OCI-M2 (cell line): ENCODE measurements around the gene ANAPC2.

Experiments used
- DNase-seq: peaks from one replicate; lab custom pipeline; 2025; ENCODE audit not compliant: unreplicated experiment; lab: John Stamatoyannopoulos, UW

ANAPC2 gene

GRCh38 chr9:137216188-137216965 is 28.0 kb upstream of the ANAPC2 start:
- DNase-seq: no peak

DNA sequence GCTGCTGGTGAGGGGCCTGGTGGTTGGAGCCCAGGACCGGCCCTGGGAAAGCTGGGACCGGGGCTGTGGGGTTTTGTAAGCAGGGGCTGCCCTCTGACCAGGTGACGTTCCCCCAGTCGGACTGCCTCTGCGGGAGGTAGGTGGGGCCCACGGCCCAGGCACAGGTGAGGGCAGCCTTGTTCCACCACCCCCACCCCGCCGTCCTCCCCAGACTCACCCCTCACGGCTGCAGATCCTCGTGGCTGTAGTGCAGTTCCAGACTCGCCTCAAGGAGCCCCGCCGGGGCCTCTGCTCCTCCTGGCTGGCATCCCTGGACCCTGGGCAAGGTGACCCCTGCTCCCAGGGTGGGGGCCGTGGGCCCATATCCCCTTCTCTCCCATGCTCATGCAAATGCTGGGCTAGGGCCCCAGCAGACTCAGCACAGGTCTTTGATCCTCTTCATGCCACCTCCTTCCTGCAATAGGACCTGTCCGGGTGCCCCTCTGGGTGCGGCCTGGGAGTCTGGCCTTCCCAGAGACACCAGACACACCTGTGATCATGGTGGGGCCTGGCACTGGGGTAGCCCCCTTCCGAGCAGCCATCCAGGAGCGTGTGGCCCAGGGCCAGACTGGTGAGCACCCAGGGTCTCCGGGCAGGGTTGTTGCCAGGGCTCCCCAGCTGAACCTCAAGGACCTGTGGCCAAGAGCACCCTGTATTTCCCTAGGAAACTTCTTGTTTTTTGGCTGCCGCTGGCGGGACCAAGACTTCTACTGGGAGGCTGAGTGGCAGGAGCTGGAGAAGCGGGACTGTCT is 27.0 kb upstream of the ANAPC2 start:
- no peak for DNase-seq

DNA sequence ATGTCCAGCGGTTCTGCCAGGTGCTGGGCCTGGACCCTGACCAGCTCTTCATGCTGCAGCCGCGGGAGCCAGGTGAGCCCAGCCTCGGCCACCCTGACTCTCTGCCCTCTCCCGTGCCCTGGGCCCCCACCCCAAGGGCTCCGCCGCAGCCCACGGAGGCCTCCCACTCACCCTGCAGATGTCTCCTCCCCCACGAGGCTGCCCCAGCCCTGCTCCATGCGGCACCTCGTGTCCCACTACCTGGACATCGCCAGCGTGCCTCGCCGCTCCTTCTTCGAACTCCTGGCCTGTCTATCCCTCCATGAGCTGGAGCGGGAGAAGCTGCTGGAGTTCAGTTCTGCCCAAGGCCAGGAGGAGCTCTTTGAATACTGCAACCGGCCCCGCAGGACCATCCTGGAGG is 26.3 kb upstream of the ANAPC2 start:
- no peak for DNase-seq

- DNase-seq: no peak
These were observed 25.1 kb upstream of the ANAPC2 start for GRCh38 chr9:137213160-137214060.

DNA sequence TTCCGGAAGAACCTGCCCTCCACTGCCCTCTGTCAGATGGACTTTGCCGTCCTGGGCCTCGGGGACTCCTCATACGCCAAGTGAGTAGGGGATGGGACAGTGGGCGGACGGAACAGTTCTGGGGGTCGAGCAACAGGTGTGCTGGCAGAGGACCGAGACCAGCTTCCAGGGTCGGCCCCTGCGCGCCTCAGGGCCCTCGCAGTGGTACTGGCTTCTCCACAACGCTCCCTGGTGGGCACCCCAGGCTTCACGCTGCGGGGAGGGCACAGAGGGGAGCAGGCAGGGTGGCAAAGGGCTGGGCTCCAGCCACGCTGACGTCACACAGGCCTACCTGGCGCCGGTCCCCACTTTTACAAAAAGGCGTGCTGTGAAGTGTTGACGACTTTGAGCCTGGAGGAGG is 24.2 kb upstream of the ANAPC2 start:
- DNase-seq: no peak

GRCh38 chr9:137211532-137211931 is 23.2 kb upstream of the ANAPC2 start:
- no peak for DNase-seq

GRCh38 chr9:137206602-137207001 is 18.2 kb upstream of the ANAPC2 start:
- no peak for DNase-seq

DNA sequence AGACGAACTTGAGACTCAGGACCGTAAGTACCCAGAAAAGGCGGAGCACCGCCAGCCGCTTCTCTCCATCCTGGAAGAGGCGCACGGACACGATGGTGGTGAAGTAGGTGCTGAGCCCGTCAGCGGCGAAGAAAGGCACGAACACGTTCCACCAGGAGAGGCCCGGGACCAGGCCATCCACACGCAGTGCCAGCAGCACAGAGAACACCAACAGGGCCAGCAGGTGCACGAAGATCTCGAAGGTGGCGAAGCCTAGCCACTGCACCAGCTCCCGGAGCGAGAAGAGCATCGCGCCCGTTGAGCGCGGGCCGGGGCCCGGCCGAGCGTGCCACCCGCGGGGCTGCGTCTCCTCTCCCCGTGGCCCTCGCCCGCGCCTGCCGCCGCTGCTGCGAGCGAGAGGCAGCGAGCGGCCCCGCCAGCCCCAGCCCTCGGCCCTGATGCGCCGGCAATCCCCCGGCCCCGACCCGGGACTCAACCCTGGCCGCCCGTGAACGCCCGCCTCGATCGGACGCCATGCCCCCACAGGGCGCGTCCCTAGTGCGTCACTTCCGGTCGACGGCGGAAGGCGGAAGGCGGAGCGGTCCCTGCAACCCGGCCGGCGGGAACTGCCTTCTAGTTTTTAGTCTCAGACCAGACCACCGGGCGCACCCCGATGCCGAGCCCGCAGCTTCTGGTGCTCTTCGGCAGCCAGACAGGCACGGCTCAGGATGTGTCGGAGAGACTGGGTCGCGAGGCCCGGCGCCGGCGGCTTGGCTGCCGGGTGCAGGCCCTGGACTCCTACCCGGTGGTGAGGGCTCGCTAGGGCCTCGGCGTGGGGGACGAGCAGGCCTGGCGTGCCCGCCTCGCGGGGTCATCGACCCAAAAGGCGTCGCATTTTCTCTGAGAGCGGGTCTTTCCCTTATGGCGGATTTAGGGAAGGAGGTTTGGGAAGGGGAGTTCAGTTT is 17.0 kb upstream of the ANAPC2 start, which contains the start of the genes NDOR1 and TMEM203:
Gene NDOR1 (plus strand): TSS at position 575 of the 944 bp plus-strand sequence. CDS start 78 bp downstream, at position 653.
Gene TMEM203 (minus strand): TSS at position 523 of the 944 bp plus-strand sequence. CDS start 234 bp downstream, at position 289.
- no peak for DNase-seq

- no peak for DNase-seq
These were observed 16.4 kb upstream of the ANAPC2 start for GRCh38 chr9:137204731-137205125.

DNA sequence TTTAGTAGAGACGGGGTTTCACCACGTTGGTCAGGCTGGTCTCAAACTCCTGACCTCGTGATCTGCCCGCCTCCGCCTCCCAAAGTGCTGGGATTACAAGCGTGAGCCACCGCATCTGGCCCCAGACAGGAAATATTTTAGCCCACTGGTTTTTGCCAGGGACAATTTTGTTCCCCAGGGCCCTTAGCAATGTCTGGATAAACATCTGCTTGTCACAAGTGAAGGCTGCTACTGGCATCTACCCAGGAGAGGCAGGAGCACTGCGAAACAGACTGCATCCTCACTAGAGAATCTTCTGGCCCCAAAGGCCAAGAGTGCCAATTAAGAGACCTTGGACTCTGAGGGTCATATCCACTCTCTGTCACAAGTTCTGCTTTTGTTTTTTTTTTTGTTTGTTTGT is 14.6 kb upstream of the ANAPC2 start:
- no peak for DNase-seq

DNA sequence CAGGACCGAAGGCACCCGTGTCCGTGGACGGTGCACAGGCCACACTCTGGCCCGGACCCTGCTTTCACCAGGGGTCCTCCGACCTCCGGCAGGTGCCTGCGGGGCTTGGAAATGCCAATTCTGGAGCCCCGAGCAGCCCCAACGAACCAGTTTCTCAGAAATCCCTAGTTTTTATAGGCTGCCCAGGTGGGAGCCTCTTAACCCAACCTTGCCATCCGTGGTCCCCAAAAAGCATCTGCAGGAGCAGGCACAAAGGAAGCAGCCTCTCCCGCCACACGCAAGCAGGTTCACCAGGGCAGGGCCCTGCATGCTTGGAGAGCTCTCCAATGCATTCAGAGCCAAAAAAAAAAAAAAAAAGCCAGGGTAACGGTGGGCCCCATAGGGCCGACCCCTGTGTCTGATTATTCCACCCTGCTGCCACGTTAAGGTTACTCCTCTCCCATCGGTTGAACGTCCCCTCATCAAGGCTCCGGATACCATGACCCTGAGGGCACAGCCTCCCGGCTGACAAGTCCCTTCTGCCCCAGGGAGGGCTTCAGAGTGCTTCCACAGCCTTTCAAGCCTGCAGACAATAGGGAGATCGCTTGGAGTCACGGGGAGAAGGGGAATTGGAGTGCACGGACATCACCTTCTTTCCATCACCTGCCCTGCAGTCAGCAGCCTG is 13.0 kb upstream of the ANAPC2 start:
- no peak for DNase-seq

DNA sequence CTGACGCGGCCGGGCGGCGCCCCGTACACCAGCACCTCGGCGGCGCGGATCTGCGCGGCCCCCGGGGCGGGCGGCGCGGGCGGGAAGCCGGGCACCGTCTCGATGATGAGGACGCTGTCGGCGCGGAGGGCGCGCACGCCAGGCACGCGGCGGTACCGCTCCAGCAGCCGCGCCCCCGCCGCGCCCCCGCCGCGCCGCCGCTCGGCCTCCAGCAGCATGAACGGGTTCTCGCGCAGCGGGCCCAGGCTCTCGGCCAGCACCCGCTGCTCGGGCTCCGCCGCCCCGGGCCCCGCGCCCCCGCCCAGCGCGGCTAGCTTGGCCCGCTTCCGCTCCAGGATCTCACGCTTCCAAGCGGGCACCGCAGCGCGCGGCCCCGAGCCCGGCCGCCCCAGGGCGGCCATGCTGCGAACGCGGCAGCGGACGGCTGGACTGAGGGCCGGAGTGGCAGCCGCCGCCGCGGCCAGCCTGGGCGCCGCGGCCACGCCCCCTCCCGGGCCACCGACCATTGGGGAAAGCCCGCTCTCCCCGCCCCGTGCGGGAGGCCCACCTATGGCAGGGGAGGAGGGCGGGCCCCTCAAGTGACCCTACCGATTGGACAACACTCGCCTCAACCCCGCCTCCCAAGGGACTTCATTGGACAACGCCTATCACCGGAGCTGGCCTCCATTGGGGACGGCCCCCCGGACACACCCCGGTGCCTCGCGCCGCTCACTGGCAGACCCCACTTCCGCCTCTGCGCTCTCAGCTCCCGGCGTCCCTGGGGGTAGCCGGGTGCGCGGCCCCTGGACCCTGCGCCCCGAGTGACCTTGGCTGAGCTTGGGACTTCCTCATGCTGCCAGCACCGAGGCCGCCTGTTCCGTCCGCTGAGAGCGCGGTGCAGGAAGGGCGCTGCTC is 12.2 kb upstream of the ANAPC2 start, which contains the start of gene TPRN:
Gene TPRN (minus strand): TSS at position 431 of the 894 bp plus-strand sequence. CDS start 30 bp downstream, at position 401.
- peak; percentile 93 for DNase-seq

DNA sequence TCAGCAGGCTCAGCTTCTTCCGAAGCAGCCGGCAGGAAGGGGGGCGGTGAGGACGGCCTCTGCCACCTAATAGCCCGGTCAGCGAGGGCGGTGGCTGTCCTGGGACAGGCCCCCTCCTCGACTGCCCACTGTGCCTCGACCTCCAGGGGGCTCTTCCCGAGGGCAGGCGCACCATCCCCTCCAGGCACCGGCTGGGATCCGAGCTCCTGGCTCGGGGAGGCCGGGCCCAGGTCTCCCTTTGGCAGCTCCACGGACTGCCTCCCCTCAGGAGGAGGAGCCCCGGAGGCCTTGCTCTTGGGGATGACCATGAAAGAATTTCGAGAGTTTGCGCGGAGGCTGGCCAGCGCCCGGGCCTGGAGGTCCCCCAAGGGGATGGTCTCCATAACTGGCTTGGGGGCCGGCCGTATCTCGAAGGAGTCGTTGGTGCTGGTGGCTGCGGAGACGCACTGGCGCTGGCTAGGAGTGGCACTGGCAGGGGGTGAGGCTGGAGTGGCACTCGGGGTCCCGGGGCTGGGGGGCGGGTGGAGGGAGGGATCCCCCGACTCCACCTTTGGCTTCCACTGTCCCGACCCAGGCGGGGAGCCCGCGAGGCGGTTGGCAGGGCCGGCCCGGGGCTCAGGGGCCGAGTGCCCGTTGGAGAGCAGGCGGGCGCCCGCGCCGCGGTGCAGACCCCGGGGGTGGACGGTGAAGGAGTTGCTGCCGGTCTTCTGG is 11.2 kb upstream of the ANAPC2 start:
- DNase-seq: no peak

DNA sequence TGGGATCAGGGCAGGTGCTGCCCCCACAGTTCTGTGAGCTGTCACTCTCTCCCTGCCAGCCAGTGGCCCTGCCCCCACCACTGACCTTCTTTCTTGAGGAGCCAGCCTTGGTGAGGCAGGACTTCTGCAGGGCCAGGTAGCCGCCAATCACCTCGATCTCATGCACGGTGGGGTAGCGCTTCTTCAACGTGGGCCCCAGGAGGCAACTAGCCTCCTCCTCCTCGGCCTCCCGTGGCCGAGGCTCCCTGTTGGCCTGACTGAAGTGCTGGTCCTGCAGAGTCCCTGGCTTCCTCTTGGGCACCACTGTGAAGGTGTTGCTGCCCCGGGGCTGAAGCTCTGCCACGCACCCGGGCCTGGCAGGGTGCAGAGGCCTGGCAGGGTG is 10.5 kb upstream of the ANAPC2 start:
- no peak for DNase-seq

DNA sequence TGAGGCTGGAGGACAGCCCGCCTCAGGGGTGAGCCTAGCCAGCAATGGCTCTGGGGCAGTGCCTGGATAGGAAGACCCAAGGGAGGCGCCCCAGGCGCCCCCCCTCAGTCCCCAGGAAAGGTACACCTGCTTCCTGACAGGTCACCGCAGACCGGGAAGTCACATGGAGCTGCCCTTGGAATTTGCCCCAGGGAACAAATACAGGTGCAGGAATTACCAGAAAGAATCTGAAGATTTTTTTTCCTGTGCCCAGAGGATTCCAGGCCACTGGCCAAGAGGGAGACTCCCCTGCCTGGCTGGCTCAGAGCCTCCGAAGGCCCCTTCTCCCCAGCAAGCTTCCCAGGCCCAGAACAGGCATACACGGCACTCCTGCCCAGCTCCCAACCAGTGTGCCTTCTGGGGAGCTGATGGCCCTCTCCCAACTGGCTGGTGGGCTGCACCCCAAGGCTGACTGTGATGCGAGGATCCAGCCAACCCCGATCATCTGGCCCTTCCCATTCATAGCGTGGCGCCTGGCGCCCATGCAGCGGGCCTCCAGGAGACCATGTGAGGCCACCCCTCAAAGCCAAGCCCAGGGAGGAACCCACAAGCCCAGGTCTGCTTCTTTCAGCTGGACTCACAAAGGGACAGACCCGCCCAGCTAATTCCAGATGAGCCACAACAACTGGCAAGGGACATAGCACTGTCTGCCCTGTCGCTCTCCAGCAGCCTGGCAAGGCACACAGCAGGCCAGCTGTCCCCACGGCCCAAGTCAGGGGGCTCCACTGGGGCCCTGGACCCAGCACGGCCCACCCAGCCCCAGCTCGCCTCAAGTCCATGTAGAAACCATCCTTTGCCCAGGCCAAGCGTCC is 9.9 kb upstream of the ANAPC2 start:
- DNase-seq: no peak

- DNase-seq: no peak
These were observed 7.3 kb upstream of the ANAPC2 start for GRCh38 chr9:137195525-137196220.
